ENCODE measurements around the gene SPDEF. TPM values are rescaled to one million over a fixed set of nuclear protein-coding genes. Genes with fewer than 3 reads are reported as not detected.

Gene SPDEF
- not detected for total RNA-seq

GRCh38 chr6:34556031-34556471, at the start of gene SPDEF:
Gene SPDEF (minus strand): TSS chr6:34556329. CDS start chr6:34544455, 11,874 bp downstream.

Other genes with a start within 250 kb of the SPDEF start
- 10 to 100 TPM; 17.6 to 20.0 TPM for gene NUDT3, start 163.7 kb downstream of the SPDEF start, total RNA-seq
- 1,000 to 10,000 TPM; 1,433 to 1,964 TPM for gene RPS10, start 130.3 kb downstream of the SPDEF start, total RNA-seq
- not detected for gene PACSIN1, start 90.3 kb downstream of the SPDEF start, total RNA-seq
- gene ILRUN, start 140.4 kb upstream of the SPDEF start, total RNA-seq = 10 to 100 TPM; 34.4 to 46.0 TPM
- gene SNRPC, start 201.2 kb upstream of the SPDEF start, total RNA-seq = 100 to 1,000 TPM in 1 of 2 donors, 10 to 100 TPM in 1; 79.5 to 155 TPM
- gene BLTP3A, start 235.8 kb upstream of the SPDEF start, total RNA-seq = 10 to 100 TPM; 11.7 to 13.3 TPM

Data from melanocyte of skin (primary cell).